T-cell (primary cell): Measurements from ENCODE around the gene RNF6. TPM values are rescaled to one million over a fixed set of nuclear protein-coding genes. Genes with fewer than 3 reads are reported as not detected.

Experiments used
- ATAC-seq, 4 experiments: fragments of 200-7000 bp in 3 of 4; fragments of 150-1000 bp in 1 of 4; cut with Tn5 transposase; replicated peaks in 1 of 4; 1 replicate in 3 of 4; 2 replicates in 1 of 4; pipeline ENCODE4 v1.10.0; 2021; ENCODE audit warnings: moderate library complexity in 3 of 4, mild to moderate bottlenecking in 2 of 4, moderate number of reproducible peaks in 1 of 4
- CTCF ChIA-PET, 2 donors: fragments of 300-600 bp; sonication (Branson Sonifier 250); formaldehyde crosslinking; loops; one replicate each; lab custom pipeline; 2022; ENCODE audit warnings: antibody characterized with exemption in 2 of 2; lab: Charles Lee
- POLR2A ChIA-PET, 2 donors: fragments of 300-600 bp; sonication (Branson Sonifier 250); formaldehyde crosslinking; loops; one replicate each; lab custom pipeline; 2022; ENCODE audit warnings: antibody characterized with exemption in 2 of 2; lab: Charles Lee
- DNase-seq, 35 experiments: peaks; one replicate each; pipeline versions ENCODE4 v3.0.0 to v3.0.0-alpha.2; 2013 to 2023
- H3K27ac ChIP-seq: one replicate; pipeline ENCODE4 v1.5.1; 2013; ENCODE audit warnings: low read length
- H3K27me3 ChIP-seq, 2 experiments: replicated peaks in 1 of 2; 1 replicate in 1 of 2; 2 replicates in 1 of 2; pipeline versions ENCODE4 v1.6.1 to v1.7.0; 2013; ENCODE audit warnings: low read length in 1 of 2, mixed read lengths in 1 of 2; ENCODE audit not compliant: control insufficient read depth in 2 of 2, insufficient read depth in 2 of 2; ENCODE audit errors: extremely low read depth in 1 of 2
- H3K36me3 ChIP-seq, 2 donors: 1 replicate in 1 of 2; 2 replicates in 1 of 2; pipeline versions ENCODE4 v1.6.1 to v1.7.0; 2013; ENCODE audit warnings: low read length in 1 of 2; ENCODE audit not compliant: control insufficient read depth in 2 of 2, insufficient read depth in 1 of 2; ENCODE audit errors: extremely low read depth in 1 of 2
- H3K4me1 ChIP-seq, 2 experiments: 1 replicate in 1 of 2; 2 replicates in 1 of 2; pipeline versions ENCODE4 v1.6.1 to v1.7.0; 2013; ENCODE audit warnings: low read length in 2 of 2, mixed read lengths in 1 of 2; ENCODE audit not compliant: insufficient read depth in 2 of 2, control insufficient read depth in 1 of 2; ENCODE audit errors: extremely low read depth in 1 of 2
- H3K4me3 ChIP-seq, 2 donors: 1 replicate in 1 of 2; 2 replicates in 1 of 2; pipeline versions ENCODE4 v1.5.1 to v1.7.0; 2013; ENCODE audit warnings: mild to moderate bottlenecking in 2 of 2, low read length in 1 of 2, moderate library complexity in 1 of 2; ENCODE audit not compliant: control insufficient read depth in 1 of 2; ENCODE audit errors: extremely low read depth in 1 of 2
- H3K9me3 ChIP-seq: 2 replicates; pipeline ENCODE4 v1.7.0; 2013
- H3K27ac Mint-ChIP-seq, 2 donors: one replicate each; pipeline ENCODE4 v1.8.0; 2020 to 2021; ENCODE audit warnings: mild to moderate bottlenecking in 2 of 2, mixed read lengths in 2 of 2
- H3K27me3 Mint-ChIP-seq, 2 donors: one replicate each; pipeline ENCODE4 v1.8.0; 2021 to 2022; ENCODE audit warnings: mixed read lengths in 2 of 2
- H3K36me3 Mint-ChIP-seq: one replicate; pipeline ENCODE4 v1.8.0; 2021; ENCODE audit warnings: mixed read lengths
- H3K4me1 Mint-ChIP-seq, 3 donors: one replicate each; pipeline ENCODE4 v1.8.0; 2020 to 2022; ENCODE audit warnings: mixed read lengths in 3 of 3, mild to moderate bottlenecking in 1 of 3
- H3K4me3 Mint-ChIP-seq, 3 donors: one replicate each; pipeline ENCODE4 v1.8.0; 2020 to 2022; ENCODE audit warnings: mild to moderate bottlenecking in 3 of 3, mixed read lengths in 3 of 3, moderate library complexity in 3 of 3
- H3K9me3 Mint-ChIP-seq, 3 donors: one replicate each; pipeline ENCODE4 v1.8.0; 2020 to 2022; ENCODE audit warnings: mixed read lengths in 3 of 3
- WGBS: methylation state at CpG from one replicate; pipeline ENCODE4 v1.1.5; 2013; ENCODE audit warnings: missing lambda C conversion rate; ENCODE audit not compliant: insufficient coverage; 5-methylcytosine and 5-hydroxymethylcytosine counted together
- total RNA-seq, 35 experiments: library from RNA in 6 of 35; stranded (reverse) in 6 of 35; fragments of 120-200 nt in 1 of 35; gene quantifications; one replicate each; pipeline versions ENCODE4 v1.2.1 to v1.2.4 and lab custom pipeline; 2013 to 2026

RNF6 gene
- total RNA-seq, 5 donors from 2014 or later (not counting 1 experiment from before 2014, with no cell fraction given): 35.7 to 45.0 (median 43.6) TPM

DNA sequence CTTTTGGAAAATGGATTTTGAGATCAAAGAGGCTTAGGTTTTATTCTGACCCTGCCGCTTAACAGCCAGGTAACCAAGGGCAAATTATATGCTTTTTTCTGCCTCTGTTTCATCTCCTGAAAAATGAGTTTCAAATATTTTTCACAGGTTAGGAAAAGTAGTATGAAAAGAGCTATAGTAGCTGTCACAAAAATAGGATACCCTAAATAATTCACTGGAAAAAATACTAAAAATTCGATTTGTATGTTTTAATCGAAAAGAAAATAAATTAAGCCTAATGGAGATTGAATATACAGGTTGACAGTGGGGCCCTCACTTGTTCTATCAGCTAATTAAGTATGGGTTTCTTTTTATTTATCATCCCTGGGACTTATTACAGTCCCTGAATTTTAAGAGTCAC, 58.3 kb downstream of the RNF6 start:
- peaks cover 0 to 2% of the 10 kb centered on the region in 2 donors for H3K27me3 Mint-ChIP-seq
- 100% methylated on average over 1 of the region's 3 CpGs for WGBS
- no peaks in the 10 kb centered on the region for H3K9me3 ChIP-seq
- H3K4me1 ChIP-seq: peaks cover 0 to 2% of the 10 kb centered on the region in 2 experiments
- DNase-seq (no peak), ATAC-seq (no peak)
- no peak overlapping the region for H3K4me3 ChIP-seq
- peaks cover 0 to 2% (median 0%) of the 10 kb centered on the region in 3 donors for H3K4me1 Mint-ChIP-seq
- H3K4me3 Mint-ChIP-seq: no peak overlapping the region
- POLR2A ChIA-PET: no interaction called here
- H3K36me3 ChIP-seq: no peaks in the 10 kb centered on the region
- peaks cover 0 to 7% of the 10 kb centered on the region in 2 experiments for H3K27me3 ChIP-seq
- no peaks in the 10 kb centered on the region for H3K9me3 Mint-ChIP-seq
- CTCF ChIA-PET: no interaction called here
- H3K27ac Mint-ChIP-seq: no peak overlapping the region
- no peak overlapping the region for H3K27ac ChIP-seq
- no peaks in the 10 kb centered on the region for H3K36me3 Mint-ChIP-seq

Other genes with a start within 250 kb of the RNF6 start
- 1 to 10 TPM in 2 of 5 donors, under 1 TPM in 3; 0.18 to 2.0 (median 0.47) TPM for gene SHISA2, start 170.3 kb downstream of the RNF6 start, total RNA-seq
- gene CDK8, start 31.8 kb upstream of the RNF6 start, total RNA-seq: 10 to 100 TPM in 4 of 5 donors, 1 to 10 TPM in 1; 9.2 to 13.5 (median 12.1) TPM